HEK293 (cell line): ENCODE measurements around the gene LRRC8D.

ENCODE experiments used
- BCL11B ChIP-seq: fragments of 450-650 bp; formaldehyde crosslinking; IDR thresholded peaks from 2 replicates; pipeline ENCODE4 v1.5.1; 2016; ENCODE audit warnings: low read depth, missing biosample characterization, missing genetic modification characterization
- FEZF1 ChIP-seq: fragments of 450-650 bp; formaldehyde crosslinking; IDR thresholded peaks from 2 replicates; pipeline ENCODE4 v1.5.1; 2016; ENCODE audit warnings: missing biosample characterization, missing genetic modification characterization
- HOXD13 ChIP-seq: sonication (generic); formaldehyde crosslinking; IDR thresholded peaks from 2 replicates; pipeline ENCODE4 v1.8.0; 2022; ENCODE audit warnings: missing genetic modification reagents, borderline replicate concordance
- MYNN ChIP-seq: fragments of 450-650 bp; formaldehyde crosslinking; IDR thresholded peaks from 2 replicates; pipeline ENCODE4 v1.5.1; 2016; ENCODE audit warnings: missing biosample characterization, missing genetic modification characterization, borderline replicate concordance
- REPIN1 ChIP-seq: fragments of 450-650 bp; formaldehyde crosslinking; IDR thresholded peaks from 2 replicates; pipeline ENCODE4 v1.5.1; 2017; ENCODE audit warnings: missing biosample characterization, missing genetic modification characterization, low read depth
- SCRT2 ChIP-seq: fragments of 450-650 bp; formaldehyde crosslinking; IDR thresholded peaks from 2 replicates; pipeline ENCODE4 v1.5.1; 2016; ENCODE audit warnings: missing biosample characterization, missing genetic modification characterization
- SP2 ChIP-seq: fragments of 450-650 bp; formaldehyde crosslinking; IDR thresholded peaks from 2 replicates; pipeline ENCODE4 v1.5.1; 2016; ENCODE audit warnings: missing biosample characterization, missing genetic modification characterization
- YY1 ChIP-seq: fragments of 450-650 bp; formaldehyde crosslinking; IDR thresholded peaks from 2 replicates; pipeline ENCODE4 v1.5.1; 2018; ENCODE audit warnings: missing biosample characterization, missing genetic modification characterization
- ZBTB21 ChIP-seq: fragments of 450-650 bp; formaldehyde crosslinking; IDR thresholded peaks from 2 replicates; pipeline ENCODE4 v1.5.1; 2017; ENCODE audit warnings: missing biosample characterization, missing genetic modification characterization
- ZNF132 ChIP-seq: fragments of 450-650 bp; formaldehyde crosslinking; IDR thresholded peaks from 2 replicates; pipeline ENCODE4 v1.5.1; 2017; ENCODE audit warnings: missing biosample characterization, missing genetic modification characterization, borderline replicate concordance
- ZNF133 ChIP-seq: fragments of 450-650 bp; formaldehyde crosslinking; IDR thresholded peaks from 2 replicates; pipeline ENCODE4 v1.5.1; 2016; ENCODE audit warnings: missing biosample characterization, missing genetic modification characterization
- ZNF202 ChIP-seq: fragments of 450-650 bp; formaldehyde crosslinking; IDR thresholded peaks from 2 replicates; pipeline ENCODE4 v1.5.1; 2016; ENCODE audit warnings: missing biosample characterization, missing genetic modification characterization, borderline replicate concordance
- ZNF214 ChIP-seq: fragments of 450-650 bp; formaldehyde crosslinking; IDR thresholded peaks from 2 replicates; pipeline ENCODE4 v1.5.1; 2017; ENCODE audit warnings: missing biosample characterization, mild to moderate bottlenecking, missing genetic modification characterization, borderline replicate concordance
- ZNF223 ChIP-seq: fragments of 450-650 bp; formaldehyde crosslinking; IDR thresholded peaks from 2 replicates; pipeline ENCODE4 v1.5.1; 2016; ENCODE audit warnings: missing biosample characterization, missing genetic modification characterization
- ZNF23 ChIP-seq: fragments of 450-650 bp; formaldehyde crosslinking; IDR thresholded peaks from 2 replicates; pipeline ENCODE4 v1.5.1; 2016; ENCODE audit warnings: missing biosample characterization, missing genetic modification characterization, borderline replicate concordance
- ZNF266 ChIP-seq: fragments of 450-650 bp; formaldehyde crosslinking; IDR thresholded peaks from 2 replicates; pipeline ENCODE4 v1.5.1; 2016; ENCODE audit warnings: missing biosample characterization, missing genetic modification characterization, low read depth
- ZNF341 ChIP-seq: fragments of 450-650 bp; formaldehyde crosslinking; IDR thresholded peaks from 2 replicates; pipeline ENCODE4; 2016; ENCODE audit warnings: low read depth, missing biosample characterization, missing genetic modification characterization
- ZNF354C ChIP-seq: fragments of 450-650 bp; formaldehyde crosslinking; IDR thresholded peaks from 2 replicates; pipeline ENCODE4 v1.5.1; 2016; ENCODE audit warnings: missing biosample characterization, missing genetic modification characterization, low read depth, borderline replicate concordance
- ZNF416 ChIP-seq: fragments of 450-650 bp; formaldehyde crosslinking; IDR thresholded peaks from 2 replicates; pipeline ENCODE4 v1.5.1; 2016; ENCODE audit warnings: missing biosample characterization, missing genetic modification characterization
- ZNF501 ChIP-seq: fragments of 450-650 bp; formaldehyde crosslinking; IDR thresholded peaks from 2 replicates; pipeline ENCODE4 v1.5.1; 2016; ENCODE audit warnings: missing biosample characterization, missing genetic modification characterization
- ZNF521 ChIP-seq: fragments of 450-650 bp; formaldehyde crosslinking; IDR thresholded peaks from 2 replicates; pipeline ENCODE4 v1.5.1; 2017; ENCODE audit warnings: missing biosample characterization, mild to moderate bottlenecking, missing genetic modification characterization
- ZNF544 ChIP-seq: fragments of 450-650 bp; formaldehyde crosslinking; IDR thresholded peaks from 2 replicates; pipeline ENCODE4 v1.5.0; 2017; ENCODE audit warnings: missing biosample characterization, missing genetic modification characterization
- ZNF555 ChIP-seq: fragments of 450-650 bp; formaldehyde crosslinking; conservative IDR thresholded peaks from 2 replicates; pipeline ENCODE4 v1.5.1; 2017; ENCODE audit warnings: missing biosample characterization, mild to moderate bottlenecking, missing genetic modification characterization, inconsistent platforms
- ZNF571 ChIP-seq: fragments of 450-650 bp; formaldehyde crosslinking; IDR thresholded peaks from 2 replicates; pipeline ENCODE4 v1.5.0; 2017; ENCODE audit warnings: missing biosample characterization, missing genetic modification characterization
- ZNF585B ChIP-seq: fragments of 450-650 bp; formaldehyde crosslinking; IDR thresholded peaks from 2 replicates; pipeline ENCODE4 v1.5.1; 2016; ENCODE audit warnings: missing biosample characterization, missing genetic modification characterization
- ZNF621 ChIP-seq: fragments of 450-650 bp; formaldehyde crosslinking; IDR thresholded peaks from 2 replicates; pipeline ENCODE4 v1.5.1; 2017; ENCODE audit warnings: missing biosample characterization, missing genetic modification characterization
- ZNF626 ChIP-seq: fragments of 450-650 bp; sonication (Bioruptor Pico); formaldehyde crosslinking; IDR thresholded peaks from 2 replicates; pipeline ENCODE4 v1.5.1; 2018; ENCODE audit warnings: missing biosample characterization, missing genetic modification characterization, inconsistent platforms
- ZNF629 ChIP-seq: fragments of 450-650 bp; formaldehyde crosslinking; IDR thresholded peaks from 2 replicates; pipeline ENCODE4 v1.5.1; 2017; ENCODE audit warnings: missing biosample characterization, missing genetic modification characterization
- ZNF660 ChIP-seq: fragments of 450-650 bp; IDR thresholded peaks from 2 replicates; pipeline ENCODE4 v1.5.1; 2018; ENCODE audit warnings: missing biosample characterization, mild to moderate bottlenecking, missing genetic modification characterization
- ZNF664 ChIP-seq: fragments of 450-650 bp; formaldehyde crosslinking; IDR thresholded peaks from 2 replicates; pipeline ENCODE4 v1.5.1; 2016; ENCODE audit warnings: missing biosample characterization, missing genetic modification characterization
- ZNF707 ChIP-seq: fragments of 450-650 bp; formaldehyde crosslinking; IDR thresholded peaks from 2 replicates; pipeline ENCODE4 v1.5.1; 2016; ENCODE audit warnings: missing biosample characterization, missing genetic modification characterization
- ZNF747 ChIP-seq: fragments of 450-650 bp; formaldehyde crosslinking; IDR thresholded peaks from 2 replicates; pipeline ENCODE4 v1.5.1; 2016; ENCODE audit warnings: missing biosample characterization, missing genetic modification characterization
- ZNF76 ChIP-seq: fragments of 450-650 bp; formaldehyde crosslinking; IDR thresholded peaks from 2 replicates; pipeline ENCODE4; 2016; ENCODE audit warnings: low read depth, missing biosample characterization, missing genetic modification characterization, borderline replicate concordance
- ZNF791 ChIP-seq: fragments of 450-650 bp; formaldehyde crosslinking; IDR thresholded peaks from 2 replicates; pipeline ENCODE4 v1.5.1; 2016; ENCODE audit warnings: missing biosample characterization, missing genetic modification characterization
- ZSCAN23 ChIP-seq: fragments of 450-650 bp; formaldehyde crosslinking; IDR thresholded peaks from 2 replicates; pipeline ENCODE4 v1.5.1; 2016; ENCODE audit warnings: missing biosample characterization, missing genetic modification characterization
- ZSCAN30 ChIP-seq: fragments of 450-650 bp; IDR thresholded peaks from 2 replicates; pipeline ENCODE4 v1.5.1; 2018; ENCODE audit warnings: missing biosample characterization, mild to moderate bottlenecking, missing genetic modification characterization, moderate library complexity
- TF ChIP-seq, protein P1 (sequence below): fragments of 450-650 bp; formaldehyde crosslinking; IDR thresholded peaks from 2 replicates; pipeline ENCODE4 v1.5.1; 2016; ENCODE audit warnings: missing biosample characterization, missing genetic modification characterization
- TF ChIP-seq, protein P2 (sequence below): fragments of 450-650 bp; formaldehyde crosslinking; IDR thresholded peaks from 2 replicates; pipeline ENCODE4 v1.5.1; 2016; ENCODE audit warnings: missing biosample characterization, missing genetic modification characterization
- TF ChIP-seq, protein P3 (sequence below): sonication (generic); formaldehyde crosslinking; IDR thresholded peaks from 2 replicates; pipeline ENCODE4 v1.8.1; 2022; ENCODE audit warnings: mild to moderate bottlenecking, moderate library complexity, missing genetic modification reagents

LRRC8D gene

DNA sequence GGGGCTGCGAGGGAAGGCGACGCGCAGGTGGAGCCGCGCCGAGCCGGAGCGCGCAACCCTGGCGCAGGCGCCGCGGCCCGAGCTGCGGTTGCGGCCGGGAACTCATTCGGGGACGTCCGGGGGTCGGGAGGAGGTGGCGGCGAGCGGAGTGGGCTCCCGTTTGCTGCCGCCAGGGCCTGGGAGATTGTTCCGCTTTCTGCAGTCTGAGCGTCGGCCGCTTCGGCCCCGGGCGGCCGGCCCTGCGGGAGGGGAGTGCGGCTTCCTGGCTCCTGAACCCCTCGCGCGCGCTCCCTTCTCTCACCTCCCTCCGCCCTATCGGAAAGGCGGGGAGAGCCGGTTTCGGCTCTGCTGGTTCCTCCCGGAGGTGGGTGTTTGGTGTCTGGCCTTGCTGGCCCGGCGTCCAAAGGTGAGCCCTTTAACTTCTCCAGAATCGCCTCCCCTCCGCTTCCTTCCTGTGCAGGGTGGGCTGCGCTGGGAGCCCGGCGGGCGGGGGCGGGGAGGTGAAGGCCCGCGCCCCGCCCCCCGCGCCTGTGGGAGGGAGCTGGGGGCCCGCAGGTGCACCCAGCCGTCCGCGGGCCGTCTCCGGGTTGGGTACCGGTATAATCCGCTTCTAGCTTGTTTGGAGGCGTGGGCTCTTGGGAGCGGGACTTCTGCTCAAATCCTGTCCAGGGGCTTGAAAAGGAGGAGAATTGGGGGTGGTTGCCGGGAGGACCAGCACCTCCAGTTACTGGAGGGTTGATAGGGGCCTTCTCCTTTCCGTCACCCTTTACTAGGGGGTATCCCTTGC is 683 bp downstream of the LRRC8D start (continued):
- TF ChIP-seq HOXD13 (CRISPR knock-in tag) (no peak), ZNF501 (peak; percentile 69; the same call in 1 of the 2 replicates), ZNF707 (tag by site-specific recombination) (no peak), ZNF76 (tag by site-specific recombination) (0 out of 2 replicates have a peak, but pooled peaks have one; percentile 23), ZSCAN30 (tag by site-specific recombination) (0 out of 2 replicates have a peak, but pooled peaks have one; percentile 7), ZNF214 (tag by site-specific recombination) (no peak), YY1 (tag by site-specific recombination) (no peak), ZNF629 (tag by site-specific recombination) (0 out of 2 replicates have a peak, but pooled peaks have one; percentile 31), BCL11B (tag by site-specific recombination) (0 out of 2 replicates have a peak, but pooled peaks have one; percentile 39), ZNF341 (tag by site-specific recombination) (peak; percentile 61), ZNF416 (tag by site-specific recombination) (no peak), ZNF747 (tag by site-specific recombination) (no peak), ZBTB21 (no peak), ZNF354C (no peak), ZNF621 (no peak), ZNF571 (no peak), FEZF1 (tag by site-specific recombination) (no peak), ZNF555 (no peak), ZNF23 (tag by site-specific recombination) (no peak), ZSCAN23 (tag by site-specific recombination) (no peak), SCRT2 (tag by site-specific recombination) (no peak), ZNF266 (tag by site-specific recombination) (no peak), ZNF791 (no peak), ZNF223 (tag by site-specific recombination) (no peak), ZNF660 (tag by site-specific recombination) (no peak), ZNF626 (tag by site-specific recombination) (no peak), ZNF585B (tag by site-specific recombination) (no peak), ZNF544 (tag by site-specific recombination) (no peak), ZNF664 (tag by site-specific recombination) (no peak), MYNN (tag by site-specific recombination) (no peak), REPIN1 (tag by site-specific recombination) (no peak), ZNF521 (tag by site-specific recombination) (no peak), SP2 (tag by site-specific recombination) (peak; percentile 84), ZNF133 (tag by site-specific recombination) (no peak), ZNF132 (tag by site-specific recombination) (no peak), ZNF202 (tag by site-specific recombination) (no peak)
- TF ChIP-seq, protein P1, sequence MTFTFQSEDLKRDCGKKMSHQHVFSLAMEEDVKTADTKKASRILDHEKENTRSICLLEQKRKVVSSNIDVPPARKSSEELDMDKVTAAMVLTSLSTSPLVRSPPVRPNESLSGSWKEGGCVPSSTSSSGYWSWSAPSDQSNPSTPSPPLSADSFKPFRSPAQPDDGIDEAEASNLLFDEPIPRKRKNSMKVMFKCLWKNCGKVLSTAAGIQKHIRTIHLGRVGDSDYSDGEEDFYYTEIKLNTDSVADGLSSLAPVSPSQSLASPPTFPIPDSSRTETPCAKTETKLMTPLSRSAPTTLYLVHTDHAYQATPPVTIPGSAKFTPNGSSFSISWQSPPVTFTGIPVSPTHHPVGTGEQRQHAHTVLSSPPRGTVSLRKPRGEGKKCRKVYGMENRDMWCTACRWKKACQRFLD (tag by site-specific recombination), result no peak
- TF ChIP-seq, protein P2, sequence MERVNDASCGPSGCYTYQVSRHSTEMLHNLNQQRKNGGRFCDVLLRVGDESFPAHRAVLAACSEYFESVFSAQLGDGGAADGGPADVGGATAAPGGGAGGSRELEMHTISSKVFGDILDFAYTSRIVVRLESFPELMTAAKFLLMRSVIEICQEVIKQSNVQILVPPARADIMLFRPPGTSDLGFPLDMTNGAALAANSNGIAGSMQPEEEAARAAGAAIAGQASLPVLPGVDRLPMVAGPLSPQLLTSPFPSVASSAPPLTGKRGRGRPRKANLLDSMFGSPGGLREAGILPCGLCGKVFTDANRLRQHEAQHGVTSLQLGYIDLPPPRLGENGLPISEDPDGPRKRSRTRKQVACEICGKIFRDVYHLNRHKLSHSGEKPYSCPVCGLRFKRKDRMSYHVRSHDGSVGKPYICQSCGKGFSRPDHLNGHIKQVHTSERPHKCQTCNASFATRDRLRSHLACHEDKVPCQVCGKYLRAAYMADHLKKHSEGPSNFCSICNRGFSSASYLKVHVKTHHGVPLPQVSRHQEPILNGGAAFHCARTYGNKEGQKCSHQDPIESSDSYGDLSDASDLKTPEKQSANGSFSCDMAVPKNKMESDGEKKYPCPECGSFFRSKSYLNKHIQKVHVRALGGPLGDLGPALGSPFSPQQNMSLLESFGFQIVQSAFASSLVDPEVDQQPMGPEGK (tag by site-specific recombination), result peak; percentile 8; the same call in 1 of the 2 replicates
- TF ChIP-seq, protein P3, sequence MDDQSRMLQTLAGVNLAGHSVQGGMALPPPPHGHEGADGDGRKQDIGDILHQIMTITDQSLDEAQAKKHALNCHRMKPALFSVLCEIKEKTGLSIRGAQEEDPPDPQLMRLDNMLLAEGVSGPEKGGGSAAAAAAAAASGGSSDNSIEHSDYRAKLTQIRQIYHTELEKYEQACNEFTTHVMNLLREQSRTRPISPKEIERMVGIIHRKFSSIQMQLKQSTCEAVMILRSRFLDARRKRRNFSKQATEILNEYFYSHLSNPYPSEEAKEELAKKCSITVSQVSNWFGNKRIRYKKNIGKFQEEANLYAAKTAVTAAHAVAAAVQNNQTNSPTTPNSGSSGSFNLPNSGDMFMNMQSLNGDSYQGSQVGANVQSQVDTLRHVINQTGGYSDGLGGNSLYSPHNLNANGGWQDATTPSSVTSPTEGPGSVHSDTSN (CRISPR knock-in tag), result no peak
